GM18498 (cell line): Measurements from ENCODE around the gene TSPAN18.

Experiments
- ATAC-seq: cut with Tn5 transposase; IDR thresholded peaks from one replicate; pipeline ENCODE4 v1.9.1; 2021; ENCODE audit warnings: mild to moderate bottlenecking, moderate library complexity; ENCODE audit not compliant: unreplicated experiment

Gene TSPAN18

DNA sequence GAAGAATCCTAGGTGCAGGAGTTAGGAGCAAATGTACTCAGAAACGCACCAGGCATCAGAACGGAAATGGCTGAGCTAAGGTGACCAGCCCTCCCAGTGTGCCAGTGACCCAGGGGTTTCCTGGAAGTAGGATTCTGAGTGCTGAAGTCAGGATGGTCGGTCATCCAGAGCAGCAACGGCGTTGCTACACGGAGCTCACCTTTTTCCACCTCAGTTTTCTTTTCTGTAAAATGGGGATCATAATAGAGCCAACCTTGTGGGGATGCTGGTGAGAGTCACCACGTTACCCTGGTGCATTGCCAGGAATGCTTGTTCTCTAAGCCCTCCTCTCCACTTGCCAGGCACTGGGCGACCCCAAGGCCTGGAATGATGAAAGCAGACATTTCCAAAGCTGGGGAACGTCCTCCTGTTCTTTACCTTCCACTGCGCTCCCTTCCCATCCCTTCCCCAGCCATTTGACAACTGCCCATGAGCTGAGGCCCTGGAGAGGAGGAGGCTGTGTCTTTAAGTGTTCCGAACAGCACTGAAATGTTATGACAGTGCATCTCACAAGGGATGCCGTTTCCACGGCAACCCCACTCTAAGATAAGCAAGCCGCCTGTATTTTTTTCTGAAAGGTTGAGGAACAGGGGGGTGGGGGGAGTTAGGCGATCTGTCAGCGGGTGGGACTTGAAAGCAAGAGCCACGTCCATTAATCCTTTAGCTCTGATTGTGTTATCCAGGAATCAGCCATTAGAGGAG, 66.8 kb downstream of the TSPAN18 start:
- no peak for ATAC-seq

DNA sequence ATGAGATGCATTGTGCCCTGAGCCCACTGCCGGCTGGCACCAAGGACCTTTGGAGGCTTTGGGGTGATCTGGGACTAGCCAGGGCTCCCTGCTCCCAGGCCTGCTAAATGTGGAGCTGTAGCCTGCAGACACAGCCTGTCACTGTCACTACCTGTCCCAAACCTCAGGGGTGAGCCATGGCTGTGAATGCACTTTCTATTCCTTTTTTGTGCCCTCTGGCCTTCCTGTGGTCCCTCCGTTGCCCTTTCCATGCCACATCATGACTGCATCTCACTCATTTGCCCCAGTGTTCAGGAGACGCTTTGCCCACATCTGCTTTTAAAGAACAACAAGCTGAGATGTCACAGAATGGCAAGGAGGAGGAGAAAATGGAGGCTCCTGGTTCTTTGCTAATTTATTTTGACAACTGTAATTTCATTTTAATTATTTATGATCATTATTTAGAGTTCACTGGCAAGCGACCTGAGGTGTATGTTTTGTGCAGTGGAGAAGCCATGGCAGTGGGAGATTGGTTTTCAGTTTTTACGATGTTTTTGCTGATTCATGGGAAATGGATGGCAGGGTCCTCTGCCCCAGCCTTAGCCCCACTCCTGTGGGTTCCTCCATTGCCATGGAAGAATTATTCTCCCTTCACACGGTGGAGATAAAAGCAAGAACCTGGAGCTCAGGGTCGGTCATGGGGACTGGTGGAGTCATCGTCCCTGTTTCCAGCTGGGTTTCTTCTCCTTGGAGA, 69.2 kb downstream of the TSPAN18 start:
- no peak for ATAC-seq

DNA sequence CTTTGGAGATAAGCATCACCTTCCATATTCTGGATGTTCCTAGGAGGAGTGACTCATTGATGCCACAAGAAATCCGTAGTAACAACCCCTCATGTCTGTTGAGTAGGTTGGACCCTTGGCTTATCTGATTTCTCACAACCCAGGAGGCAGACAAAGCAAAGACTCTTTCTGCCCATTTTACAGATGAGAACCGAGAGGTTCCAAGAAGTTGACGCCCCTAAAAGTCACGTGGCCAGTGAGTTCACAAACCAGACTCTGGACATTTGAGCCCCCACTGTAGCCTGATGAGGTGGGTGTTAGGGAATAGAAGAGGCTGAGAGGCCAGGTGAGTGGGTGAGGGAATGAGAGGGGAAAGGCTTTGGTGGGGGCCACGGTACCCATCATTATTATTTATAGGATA, 70.3 kb downstream of the TSPAN18 start:
- ATAC-seq: no peak

DNA sequence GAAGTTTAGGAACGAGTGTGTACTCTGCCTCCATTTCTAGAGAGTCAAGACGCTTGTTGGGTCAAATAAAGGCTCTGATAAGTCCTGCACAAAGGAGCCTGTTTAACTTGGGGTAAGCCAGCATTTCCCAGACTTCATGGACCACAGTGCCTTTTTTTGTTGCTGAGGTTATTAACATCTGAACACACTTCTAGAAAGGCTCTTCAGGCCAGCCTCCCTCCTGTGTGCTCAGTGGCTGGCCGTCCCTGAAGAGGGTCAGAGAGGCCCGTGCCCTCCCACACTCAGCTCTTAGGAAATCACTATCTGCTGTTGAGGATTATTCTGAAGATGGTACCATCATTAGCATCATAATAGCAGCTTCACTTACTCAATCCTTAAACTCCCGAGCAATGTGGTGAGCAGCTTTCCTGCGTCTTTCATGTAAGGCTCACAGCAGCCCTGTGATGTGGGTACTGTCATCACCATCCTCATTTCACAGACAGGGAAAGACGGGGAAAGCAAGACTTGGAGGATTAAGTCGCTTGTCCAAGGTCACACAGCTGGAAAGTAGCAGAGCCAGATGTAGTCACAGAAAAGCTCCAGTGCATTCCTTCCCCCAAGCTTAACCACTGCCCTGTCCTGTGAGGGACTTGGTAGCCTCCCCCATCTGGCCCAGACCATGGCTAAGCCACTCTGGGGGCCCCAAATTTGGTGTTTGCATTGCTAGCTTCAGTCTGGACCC, 71.3 kb downstream of the TSPAN18 start:
- no peak for ATAC-seq

DNA sequence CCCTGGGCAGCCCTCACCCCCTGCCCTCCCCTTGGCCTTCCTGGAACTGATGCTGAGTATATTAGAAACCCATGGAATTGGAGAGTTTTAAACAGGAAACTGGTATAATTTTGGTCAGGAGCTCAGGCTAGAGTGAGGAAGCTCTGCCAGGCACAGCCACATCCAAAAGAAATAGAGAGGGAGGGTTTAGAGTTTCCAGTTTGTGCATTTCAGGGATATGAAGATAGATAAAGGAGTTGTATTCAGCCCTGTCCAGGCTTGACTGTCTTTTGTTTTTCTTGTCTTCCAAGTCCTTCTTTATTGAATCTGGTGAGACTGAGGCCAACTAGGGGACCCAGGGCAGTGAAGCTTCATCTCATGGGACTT, 71.8 kb downstream of the TSPAN18 start:
- ATAC-seq: no peak

DNA sequence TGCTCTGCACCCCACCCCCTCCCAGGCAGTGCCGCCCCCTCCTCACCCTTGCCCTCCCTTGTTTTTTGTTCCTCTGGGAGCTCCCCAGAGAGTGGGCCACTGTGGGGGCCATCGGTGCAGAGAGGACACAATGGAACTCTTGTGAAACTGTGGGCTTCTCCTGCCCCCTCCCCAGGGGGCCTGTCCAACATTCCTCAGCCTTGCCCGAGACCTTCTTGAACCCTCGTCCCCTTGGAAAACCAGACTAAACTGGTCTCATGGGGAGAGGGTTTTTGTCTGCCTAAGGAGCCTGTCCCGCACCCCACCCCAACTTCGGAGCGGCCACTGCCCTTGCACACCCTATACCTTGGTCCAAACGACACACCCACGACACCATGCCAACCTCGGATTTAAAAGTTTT, 72.2 kb downstream of the TSPAN18 start:
- no peak for ATAC-seq

DNA sequence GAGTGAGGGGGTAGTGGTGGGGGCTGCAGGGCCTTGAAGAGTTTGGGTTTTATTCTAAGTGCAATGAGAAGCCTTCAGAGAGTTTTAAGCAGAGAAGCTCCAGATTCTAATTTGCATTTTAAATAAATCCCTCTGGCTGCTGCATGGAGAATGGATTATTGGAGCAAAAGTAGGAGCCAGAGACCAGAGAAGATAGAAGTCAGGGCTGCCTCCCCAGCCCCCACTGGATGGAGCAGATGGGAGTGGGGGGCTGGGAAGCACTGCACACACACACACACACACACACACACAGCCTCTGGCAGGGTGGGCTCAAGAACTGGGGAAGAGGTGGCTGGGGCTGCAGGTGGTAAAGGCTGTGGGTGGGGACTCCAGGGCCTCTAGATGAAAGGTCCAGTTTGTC, 75.6 kb downstream of the TSPAN18 start:
- ATAC-seq: no peak

DNA sequence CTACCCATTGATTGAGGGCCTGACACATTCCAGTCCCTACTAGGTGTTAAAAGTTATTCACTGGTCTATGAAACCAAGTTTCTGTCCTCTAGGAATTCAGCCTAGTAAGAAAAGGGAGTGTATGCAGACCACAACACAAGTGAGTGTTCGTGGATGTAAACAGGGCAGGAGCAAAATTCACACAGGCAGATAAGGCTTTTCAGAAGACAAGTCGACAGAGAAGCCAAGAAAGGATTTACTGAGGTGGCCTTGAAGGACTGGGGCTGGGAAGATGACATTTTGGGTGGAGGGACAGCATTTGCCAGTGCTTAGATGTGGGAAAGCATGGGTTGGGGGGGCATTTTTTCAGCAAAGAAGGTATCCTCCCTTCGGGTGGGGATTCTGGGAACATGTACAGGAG, 76.2 kb downstream of the TSPAN18 start:
- no peak for ATAC-seq

DNA sequence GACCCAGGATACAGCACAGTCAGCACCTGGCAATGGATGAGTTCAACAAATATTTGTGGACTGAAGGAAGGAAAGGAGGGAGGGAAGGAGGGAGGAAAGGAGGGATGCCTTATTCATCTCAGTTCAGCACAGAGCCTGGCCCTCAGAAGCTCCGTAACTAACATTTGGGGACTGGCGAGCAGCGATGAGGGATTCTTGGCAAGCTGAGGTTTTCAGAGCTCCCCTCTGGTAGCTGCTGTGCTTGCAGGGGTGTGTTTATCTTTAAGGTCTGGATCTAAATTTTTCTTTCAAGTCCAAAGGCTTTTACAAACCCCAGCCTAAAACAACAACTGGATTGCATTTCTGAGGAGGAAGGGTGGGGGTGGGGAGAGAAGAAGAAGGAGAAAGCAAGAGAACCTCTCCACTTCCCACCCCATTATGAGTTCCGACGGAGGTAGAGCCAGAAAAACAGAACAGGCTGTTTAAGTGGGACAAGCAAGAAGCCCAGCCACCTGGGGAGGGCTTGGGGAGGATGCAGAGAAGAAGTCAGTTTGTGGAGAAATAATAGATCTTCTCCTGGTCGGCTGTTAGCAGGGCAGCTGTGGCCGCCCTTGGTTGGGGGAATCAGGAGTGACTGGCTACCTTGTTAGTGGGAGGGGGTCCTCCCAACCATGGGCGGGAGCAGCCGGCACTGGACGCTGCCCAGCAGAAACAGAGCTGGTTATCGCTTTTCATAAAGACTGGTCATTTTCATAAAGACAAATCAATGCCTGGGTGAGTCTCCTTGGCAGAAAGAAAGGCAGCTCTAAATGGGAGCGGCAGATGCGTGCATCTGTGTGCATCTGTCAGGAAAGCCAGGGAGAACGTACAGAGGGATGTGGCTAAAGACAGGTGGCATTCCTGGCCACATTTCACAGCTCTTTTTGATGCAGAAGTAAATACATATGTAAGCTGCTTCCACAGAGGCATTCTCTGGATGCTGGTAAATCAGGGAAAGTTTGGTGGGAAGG, 78.0 kb downstream of the TSPAN18 start:
- no peak for ATAC-seq

DNA sequence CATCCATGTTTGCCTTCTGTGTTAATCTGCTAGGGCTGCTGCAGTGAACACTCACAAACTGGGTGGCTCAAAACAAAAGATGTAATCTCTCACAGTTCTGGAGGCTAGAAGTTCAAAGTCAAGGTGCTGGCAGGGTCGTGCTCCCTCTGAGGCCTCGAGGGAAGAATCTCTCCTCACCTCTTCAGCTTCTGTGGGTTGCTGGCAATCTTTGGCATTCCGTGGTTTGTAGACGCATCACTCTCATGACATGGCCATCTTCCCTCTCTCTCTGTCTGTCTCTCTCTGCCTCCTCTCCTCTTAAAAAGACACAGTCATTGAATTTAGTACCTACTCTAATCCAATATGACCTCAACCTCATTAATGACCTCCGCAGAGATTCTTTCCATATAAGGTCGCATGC, 78.8 kb downstream of the TSPAN18 start:
- ATAC-seq: no peak

DNA sequence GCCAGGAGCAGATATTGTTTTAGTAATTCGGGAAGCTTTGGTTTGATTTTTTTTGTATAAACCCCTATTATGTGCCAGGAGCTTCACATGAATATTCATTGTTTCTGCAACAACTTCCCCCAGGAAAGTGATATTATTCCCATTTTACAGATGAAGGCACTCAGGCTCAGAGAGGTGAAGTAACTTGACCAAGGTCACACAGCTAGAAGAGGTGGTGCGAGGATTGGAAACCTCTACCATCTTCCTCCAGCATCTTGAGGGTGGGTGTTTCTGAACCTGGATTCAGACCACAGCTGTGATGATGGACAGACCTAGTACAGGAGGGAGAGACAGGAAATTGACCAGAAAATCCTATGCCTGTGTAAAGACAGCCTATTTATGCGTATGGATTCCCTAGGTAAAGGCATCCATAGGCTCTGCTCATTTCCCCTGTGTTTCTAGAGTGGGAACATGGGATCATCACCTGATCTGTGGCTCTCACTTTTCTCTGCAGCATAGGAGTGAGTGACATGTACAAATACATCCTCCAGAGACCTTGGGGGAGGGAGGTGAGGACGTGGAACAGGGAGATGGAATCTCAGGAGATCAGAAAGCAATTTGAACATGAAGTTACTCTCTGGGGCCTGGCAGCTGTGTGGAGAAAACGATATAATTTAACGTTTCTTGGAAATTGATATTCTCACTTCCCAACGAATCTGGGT, 81.4 kb downstream of the TSPAN18 start:
- ATAC-seq: no peak

DNA sequence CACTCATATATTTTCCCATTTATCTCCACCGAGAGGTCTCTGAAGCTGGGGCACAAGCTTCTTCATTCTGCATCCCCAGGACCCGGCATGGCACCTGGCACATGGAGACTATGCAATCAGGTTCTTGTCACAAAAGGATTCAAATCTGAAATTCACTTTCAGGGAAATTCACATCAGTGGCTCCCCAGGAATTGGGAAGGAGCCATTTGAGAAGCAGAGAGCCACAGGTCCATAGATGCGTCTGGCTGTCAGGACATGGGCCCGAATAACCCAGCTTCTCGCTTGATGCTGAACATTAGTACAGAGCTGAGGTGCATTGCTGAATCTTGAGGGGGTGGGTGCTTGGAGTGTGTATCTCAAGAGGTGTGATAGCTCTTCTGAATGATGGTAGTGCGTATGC, 82.5 kb downstream of the TSPAN18 start:
- ATAC-seq: no peak

DNA sequence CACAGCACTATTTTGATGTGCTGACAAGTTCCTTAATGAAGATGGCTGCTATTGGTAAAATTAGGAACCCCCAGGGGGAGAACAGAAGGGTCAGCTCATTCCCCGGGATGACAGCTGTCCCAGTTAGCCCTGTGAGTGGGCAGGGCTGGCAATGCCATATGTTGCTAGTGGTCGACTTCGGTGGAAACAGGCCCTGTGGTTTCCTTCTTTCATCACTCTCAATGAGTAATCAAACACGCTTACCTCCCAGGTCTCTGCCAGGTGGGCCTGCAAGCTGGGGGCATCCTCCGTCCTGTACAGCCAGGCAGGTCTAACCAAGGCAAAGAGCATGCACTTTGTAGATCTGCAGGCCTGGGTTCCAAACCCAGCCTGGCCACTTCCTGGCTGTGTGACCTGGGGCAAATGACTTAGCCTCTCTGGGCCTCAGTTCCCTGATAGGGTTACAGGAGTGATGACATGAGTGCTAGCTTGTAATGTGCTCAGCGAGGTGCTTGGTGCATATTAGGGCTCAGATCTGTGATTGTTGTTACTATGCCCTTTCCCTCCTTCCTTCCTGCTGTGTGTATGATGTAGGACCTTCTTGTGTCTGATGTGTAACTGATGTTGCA, 85.2 kb downstream of the TSPAN18 start:
- ATAC-seq: no peak

DNA sequence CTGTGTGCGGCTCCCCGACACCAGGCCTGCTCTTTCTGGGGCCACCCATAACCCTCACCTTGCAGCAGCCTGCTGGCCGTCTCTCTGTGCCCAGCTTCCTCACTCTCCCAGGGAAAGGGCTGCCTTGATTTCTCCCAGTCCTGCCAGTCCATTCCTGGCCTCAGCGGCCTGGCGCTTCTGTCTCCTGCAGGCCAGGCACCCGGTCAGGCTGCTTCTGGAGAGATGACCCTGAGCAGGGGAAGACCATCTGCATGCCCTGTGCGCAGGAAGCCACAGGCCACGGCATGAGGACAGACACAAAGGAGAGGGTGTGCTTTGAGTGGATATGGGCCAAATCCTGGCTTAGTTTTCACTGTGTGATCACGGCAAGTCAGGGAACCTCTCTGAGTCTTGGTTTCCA, 86.2 kb downstream of the TSPAN18 start:
- no peak for ATAC-seq

DNA sequence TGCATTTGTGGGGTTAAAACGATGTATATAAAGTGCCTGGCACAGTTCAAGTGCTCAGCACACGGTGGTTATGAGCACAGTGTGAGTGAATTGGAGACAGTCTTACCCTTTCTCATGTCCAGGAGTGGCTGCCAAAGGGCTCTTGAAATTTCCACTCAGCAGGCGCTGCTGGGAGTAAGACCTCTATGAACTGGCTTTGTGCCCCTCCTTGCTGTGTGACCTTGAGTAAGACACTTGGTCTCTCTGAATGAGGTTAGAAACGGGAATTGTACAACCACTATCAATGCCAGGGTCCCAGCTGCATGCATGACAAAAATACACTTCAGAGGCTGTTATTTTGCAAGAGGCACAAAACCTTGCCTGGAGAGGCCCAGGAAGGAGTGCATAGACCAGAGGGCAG, 86.6 kb downstream of the TSPAN18 start:
- no peak for ATAC-seq

DNA sequence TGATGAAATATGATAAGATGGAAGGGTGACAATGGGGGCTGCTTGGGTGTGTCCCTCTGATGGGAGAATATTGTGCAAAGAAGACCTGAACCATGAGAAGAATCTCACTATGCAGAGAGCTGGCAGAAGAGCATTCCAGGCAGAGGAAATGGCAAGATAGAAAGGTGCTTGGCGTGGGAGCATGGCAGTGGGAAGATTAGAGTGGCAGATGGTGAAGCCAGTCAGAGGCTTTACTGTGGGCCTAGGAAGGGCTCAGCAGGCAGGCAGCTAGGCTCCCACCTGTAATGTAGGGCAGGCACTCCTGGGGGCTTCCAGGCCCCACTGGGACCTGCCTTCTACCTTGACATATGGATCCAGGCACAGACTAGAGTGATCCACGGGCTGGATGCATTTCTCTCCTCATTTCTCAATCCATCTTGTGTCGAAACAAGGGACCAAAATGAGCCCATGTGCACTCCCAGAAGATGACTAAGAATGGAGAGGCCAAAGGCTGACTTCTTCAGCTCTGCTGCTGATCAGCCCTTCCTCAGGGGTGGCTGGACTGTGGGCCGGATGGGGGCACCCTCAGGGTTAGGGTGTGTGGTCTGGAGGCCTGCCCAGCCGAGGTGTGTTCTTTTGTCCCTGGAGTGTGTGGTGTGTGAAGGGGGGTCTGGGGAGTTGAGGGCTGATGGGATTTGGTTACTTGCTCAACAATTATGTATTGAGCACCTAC, 88.3 kb downstream of the TSPAN18 start:
- no peak for ATAC-seq

DNA sequence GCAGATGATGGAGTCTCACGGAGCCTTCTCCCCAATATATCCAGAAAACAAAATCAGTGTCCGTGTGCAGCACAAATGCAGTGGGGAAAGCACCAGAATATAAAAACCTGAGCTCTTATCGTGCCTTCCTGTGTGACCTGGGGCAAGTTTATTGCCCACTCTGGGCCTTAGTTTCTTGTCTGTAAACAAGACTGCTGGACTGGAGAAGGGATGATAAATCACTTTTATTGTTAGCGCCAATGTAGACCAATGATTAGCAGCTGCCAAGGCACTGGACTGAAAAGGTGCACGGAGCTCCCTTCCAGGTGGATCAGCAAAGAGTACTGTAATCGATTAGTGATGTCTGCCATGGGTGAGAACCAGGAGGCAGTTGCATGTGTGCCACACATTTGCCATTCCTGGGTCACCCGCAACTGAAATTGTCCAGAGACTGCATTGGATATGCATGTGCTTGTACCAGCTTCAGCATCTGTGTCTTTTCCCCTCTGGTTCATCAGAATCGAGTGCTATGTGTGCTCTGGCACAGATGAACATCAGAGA, 89.2 kb downstream of the TSPAN18 start:
- no peak for ATAC-seq

DNA sequence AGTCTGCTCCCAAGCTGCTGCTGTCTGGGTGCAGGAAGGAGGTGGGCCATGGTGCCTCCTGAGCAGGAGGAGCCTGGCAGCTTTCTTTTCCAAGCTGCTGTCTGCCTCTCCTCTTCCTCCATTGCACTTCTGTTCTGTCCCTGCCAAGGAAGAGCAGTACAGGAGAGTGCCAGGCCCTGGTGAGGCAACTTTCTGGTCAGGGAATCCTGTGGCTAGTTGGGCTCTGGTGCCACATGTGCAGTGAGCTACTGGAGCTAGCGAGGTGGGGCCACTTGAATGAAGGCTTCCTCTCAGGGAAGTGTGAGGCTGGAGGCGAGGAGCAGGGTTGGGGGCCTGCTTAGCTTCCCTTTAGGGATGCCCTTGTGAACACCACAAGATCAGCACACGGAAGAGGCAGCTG, 90.0 kb downstream of the TSPAN18 start:
- no peak for ATAC-seq
